ENCODE results near the gene TMPRSS12. TPM values are rescaled to one million over a fixed set of nuclear protein-coding genes. Genes with fewer than 3 reads are reported as not detected.

TMPRSS12 gene
- total RNA-seq, 1 experiment from 2014 or later, result not detected

DNA sequence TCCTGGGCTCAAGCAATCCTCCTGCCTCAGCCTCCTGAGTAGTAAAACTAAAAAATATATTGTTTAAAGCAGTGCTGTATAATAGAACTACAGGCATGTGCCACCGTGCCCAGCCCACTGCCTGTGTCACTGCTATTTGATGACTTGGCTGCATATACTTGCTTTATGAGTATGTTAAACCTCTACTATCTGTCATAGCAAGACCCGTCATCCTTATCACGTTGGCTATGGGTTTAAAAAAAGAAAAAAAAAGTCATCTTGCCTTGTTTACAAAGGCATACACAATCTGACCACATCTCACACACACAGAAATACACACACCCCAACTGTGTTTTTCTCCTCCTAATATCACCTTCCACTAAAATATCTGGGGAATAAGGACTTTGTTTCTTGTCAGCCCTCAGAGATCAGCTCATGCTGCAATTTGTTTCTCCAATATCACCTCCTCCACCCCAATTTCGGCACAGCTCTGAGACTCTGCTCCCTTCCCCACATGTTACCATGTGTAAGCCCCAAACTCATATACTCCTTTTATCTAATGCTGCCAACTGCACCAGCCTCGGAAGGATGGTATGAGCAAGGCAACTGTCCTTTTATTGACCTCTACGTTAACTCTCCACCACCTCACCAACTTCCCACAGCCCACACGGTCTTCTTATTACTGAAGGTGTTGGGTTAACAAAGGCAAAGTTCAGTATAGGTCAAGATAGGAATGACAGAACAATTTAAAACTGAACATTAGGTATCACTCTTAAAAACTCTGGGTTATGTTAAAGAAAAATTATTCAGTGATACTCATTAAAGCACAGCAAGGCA is 802 bp upstream of the TMPRSS12 start:
- no TSS peak for BruUV-seq (replicated peaks)
- TF ChIP-seq, protein P1, sequence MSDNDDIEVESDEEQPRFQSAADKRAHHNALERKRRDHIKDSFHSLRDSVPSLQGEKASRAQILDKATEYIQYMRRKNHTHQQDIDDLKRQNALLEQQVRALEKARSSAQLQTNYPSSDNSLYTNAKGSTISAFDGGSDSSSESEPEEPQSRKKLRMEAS (IDR thresholded peaks at IDR 0.05), result no peak
- no peak for TF ChIP-seq ELF1 (IDR thresholded peaks at IDR 0.05; ENCODE audit: borderline replicate concordance, low read depth)
- TF ChIP-seq EGR1 (IDR thresholded peaks at IDR 0.05; ENCODE audit: low read depth), result no peak
- no peak for TF ChIP-seq POLR2AphosphoS5 (IDR thresholded peaks at IDR 0.05; ENCODE audit: low read depth, low read length)
- no peak for TF ChIP-seq EZH2phosphoT487 (IDR thresholded peaks at IDR 0.05; ENCODE audit: borderline replicate concordance)
- TF ChIP-seq TCF7L2 (IDR thresholded peaks at IDR 0.05; ENCODE audit: borderline replicate concordance, extremely low read depth, insufficient read depth, insufficient read length), result no peak
- no peak for TF ChIP-seq ZBTB33 (IDR thresholded peaks at IDR 0.05; ENCODE audit: extremely low read depth, insufficient replicate concordance, low read length)
- no peak for TF ChIP-seq YY1 (IDR thresholded peaks at IDR 0.05; ENCODE audit: extremely low read depth, insufficient replicate concordance, low read depth, low read length)
- no peak for TF ChIP-seq ZFX (IDR thresholded peaks at IDR 0.05)
- no peak for TF ChIP-seq RAD21 (IDR thresholded peaks at IDR 0.05; ENCODE audit: low read depth)
- TF ChIP-seq CTCF (IDR thresholded peaks at IDR 0.05 in 2 of 3, conservative IDR thresholded peaks at IDR 0.05 in 1 of 3; ENCODE audit: borderline replicate concordance in 1 of 3, insufficient read depth in 1 of 3, low read depth in 2 of 3, low read length in 2 of 3), result no peak
- TF ChIP-seq FOSL1 (IDR thresholded peaks at IDR 0.05; ENCODE audit: low read depth), result no peak
- no peak for TF ChIP-seq JUND (IDR thresholded peaks at IDR 0.05)
- TF ChIP-seq SP1 (IDR thresholded peaks at IDR 0.05; ENCODE audit: low read depth), result no peak
- TF ChIP-seq CBX3 (IDR thresholded peaks at IDR 0.05; ENCODE audit: low read depth), result no peak
- no peak for TF ChIP-seq ATF3 (IDR thresholded peaks at IDR 0.05)
- TF ChIP-seq SIN3A (IDR thresholded peaks at IDR 0.05; ENCODE audit: low read depth), result no peak
- TF ChIP-seq REST (IDR thresholded peaks at IDR 0.05; ENCODE audit: low read depth), result no peak
- H3K27ac ChIP-seq (ENCODE audit: low read depth, low read length), result no peak overlapping the region

More for the DNA sequence above, 802 bp upstream of the TMPRSS12 start:
- Histone ChIP-seq H3K79me2 (ENCODE audit: insufficient read depth, low read length) (no peaks in the 10 kb centered on the region), H3K9me2 (ENCODE audit: insufficient read depth) (no peaks in the 10 kb centered on the region), H3K4me3 (replicated peaks in 1 of 2; ENCODE audit: low read depth in 1 of 2, low read length in 2 of 2) (no peak overlapping the region), H4K20me1 (ENCODE audit: insufficient read depth) (no peaks in the 10 kb centered on the region), H2AFZ (ENCODE audit: low read depth, low read length, poor library complexity, severe bottlenecking) (no peak overlapping the region), H3K36me3 (ENCODE audit: control insufficient read depth in 1 of 2, insufficient read depth in 2 of 2, low read length in 2 of 2) (no peaks in the 10 kb centered on the region), H3K9me3 (ENCODE audit: control insufficient read depth in 1 of 2, insufficient read depth in 1 of 2, low read depth in 1 of 2, low read length in 2 of 2) (peaks cover 0 to 6% of the 10 kb centered on the region in 2 experiments; a peak in 1 of 4 replicates), H3K27me3 (ENCODE audit: insufficient read depth, low read length) (no peaks in the 10 kb centered on the region), H3K9ac (ENCODE audit: low read length) (no peak overlapping the region), H3K4me1 (ENCODE audit: control insufficient read depth in 1 of 2, insufficient read depth in 2 of 2, low read length in 2 of 2) (no peaks in the 10 kb centered on the region), H3K4me2 (ENCODE audit: low read length) (no peak overlapping the region)
- ATAC-seq, result no peak
- POLR2A ChIA-PET, result no interaction called here
- CTCF ChIA-PET, result no interaction called here
- DNase-seq (ENCODE audit: low read depth, low spot score), result no peak
- intact Hi-C loops (cut with micrococcal nuclease), result no loop called here
- RAD21 ChIA-PET (ENCODE audit: low non-redundant PET in 1 of 2, low total read pairs in 2 of 2, uncharacterized antibody in 2 of 2, unreplicated experiment in 2 of 2), result no interaction called here

Measured in HCT116 (cell line).